Pancreas (tissue), 10 donors: ENCODE measurements around the gene TICAM2. TPM values are rescaled to one million over a fixed set of nuclear protein-coding genes. Genes with fewer than 3 reads are reported as not detected.

Experiments used
- ATAC-seq, 4 donors: fragments of 200-7000 bp; cut with Tn5 transposase; one replicate each; pipeline versions ENCODE4 v1.8.0 to v1.9.1; 2020; ENCODE audit warnings: mild to moderate bottlenecking in 4 of 4, moderate library complexity in 4 of 4
- DNase-seq, 6 donors: peaks; one replicate each; pipeline ENCODE4 v3.0.0-alpha.2; 2020
- FAIRE-seq: peaks from 2 replicates; lab custom pipeline; 2012; peaks lifted over from hg19 to GRCh38; lab: Jason Lieb, UNC
- H3K27ac ChIP-seq, 4 donors: fragments of 200-600 bp; sonication (generic); 1 replicate in 3 of 4; 2 replicates in 1 of 4; pipeline versions ENCODE4 v1.5.0 to v1.8.0; 2020
- H3K27me3 ChIP-seq, 4 donors: fragments of 200-600 bp; one replicate each; pipeline ENCODE4 v1.8.0; 2021
- H3K36me3 ChIP-seq, 3 donors: fragments of 200-600 bp; sonication (generic) in 1 of 3; one replicate each; pipeline versions ENCODE4 v1.5.0 to v1.8.0; 2020 to 2021
- H3K4me1 ChIP-seq, 3 donors: fragments of 200-600 bp; one replicate each; pipeline ENCODE4 v1.8.0; 2021
- H3K4me3 ChIP-seq, 4 donors: fragments of 200-600 bp; sonication (generic) in 2 of 4; one replicate each; pipeline versions ENCODE4 v1.5.0 to v1.8.0; 2020 to 2021
- H3K9me3 ChIP-seq, 4 donors: fragments of 200-600 bp; one replicate each; pipeline ENCODE4 v1.8.0; 2021
- CTCF ChIP-seq, 4 donors: fragments of 200-600 bp; sonication (generic) in 3 of 4; IDR thresholded peaks; one replicate each; pipeline versions ENCODE4 v1.5.0 to v1.8.0; 2021; ENCODE audit warnings: antibody characterized with exemption in 4 of 4
- WGBS, 2 donors: extraction: QIAGEN DNeasy Blood & Tissue Kit; methylation state at CpG; one replicate each; pipeline ENCODE4 v1.1.7; 2013; 5-methylcytosine and 5-hydroxymethylcytosine counted together
- intact Hi-C, 3 donors: fragments of 100-400 bp; cut with DNase I; formaldehyde crosslinking; loops; one replicate each; pipeline versions ENCODE4 v1.11.1 to v1.14.2; 2022
- polyA plus RNA-seq, 2 donors: library from polyadenylated mRNA; stranded (reverse); fragments of 200-250 nt; gene quantifications; one replicate each; pipeline ENCODE4 v1.2.3, GENCODE V29; 2013
- total RNA-seq, 6 donors: library from RNA; stranded (reverse); fragmentation: NEBNext Ultra II Directional in 4 of 6; extraction: Animal tissue kit (Norgen Biotek cat#: 25700) in 4 of 6; gene quantifications; one replicate each; pipeline versions ENCODE4 v1.2.1 to v1.2.4, GENCODE V29; 2021 to 2023
- donor health status: healthy with polysubstance abuse.
- donor health status: DM: no; HTN: no; CAD: no; lungs with moderate emphysema.
- donor health status: DM: no; HTN: no; CAD: no.
- donor health status: control.
- donor health status: control.
- donor health status: Bipolar disorder and iron deficiency.
- donor health status: DM: yes; HTN: yes; CAD: no.
- donor health status: DM: no; HTN: no; CAD: no.
- donor health status: DM: no; HTN: no; CAD: no.
- donor health status: DM: yes; HTN: yes; CAD: no.

Gene TICAM2
- total and polyA plus RNA-seq, 8 donors = 1.4 to 3.4 (median 2.0) TPM

- H3K4me1 ChIP-seq = peaks cover 16 to 29% (median 20%) of the 10 kb centered on the region in 3 donors
- H3K27ac ChIP-seq = peak overlapping the region; percentile 89 to 99 (median 97)
- no peaks in the 10 kb centered on the region for H3K27me3 ChIP-seq
- DNase-seq = peak in 2 of 6 donors; percentile 31 to 62
- no peaks in the 10 kb centered on the region for H3K36me3 ChIP-seq
- no peaks in the 10 kb centered on the region for H3K9me3 ChIP-seq
- H3K4me3 ChIP-seq = peak overlapping the region; percentile 61 to 73 (median 66)
- intact Hi-C loops = no loop called here
- FAIRE-seq = no peak
- 0 to 2% methylated on average over 15 of the region's 15 CpGs for WGBS, 2 donors
- no peak for TF ChIP-seq CTCF (IDR thresholded peaks at IDR 0.05)
- ATAC-seq = peak; percentile 25 to 58 (median 41)
These were observed 58.8 kb downstream of the TICAM2 start for GRCh38 chr5:115543365-115544042.

- no peak for FAIRE-seq
- Histone ChIP-seq H3K36me3 (no peaks in the 10 kb centered on the region), H3K27me3 (no peaks in the 10 kb centered on the region), H3K4me1 (peaks cover 16 to 29% (median 20%) of the 10 kb centered on the region in 3 donors), H3K4me3 (peak overlapping the region in 3 of 4 donors; percentile 66 to 73 (median 66)), H3K9me3 (no peaks in the 10 kb centered on the region), H3K27ac (peak overlapping the region; percentile 89 to 99 (median 97))
- 21 to 29% methylated on average over 10 of the region's 10 CpGs for WGBS, 2 donors
- peak in 2 of 6 donors; percentile 18 to 22 for DNase-seq
- intact Hi-C loops = no loop called here
- ATAC-seq = no peak
- TF ChIP-seq CTCF (IDR thresholded peaks at IDR 0.05) = no peak
These were observed 59.5 kb downstream of the TICAM2 start for GRCh38 chr5:115542651-115543364.

- Histone ChIP-seq H3K4me1 (peaks cover 16 to 36% (median 23%) of the 10 kb centered on the region in 3 donors), H3K9me3 (no peaks in the 10 kb centered on the region), H3K4me3 (peak overlapping the region; percentile 1 to 73 (median 66)), H3K27me3 (no peaks in the 10 kb centered on the region), H3K27ac (peak overlapping the region in 3 of 4 donors; percentile 1 to 99 (median 99)), H3K36me3 (no peaks in the 10 kb centered on the region)
- peak; percentile 61 for FAIRE-seq
- WGBS, 2 donors = 1 to 5% methylated on average over 2 of the region's 2 CpGs
- ATAC-seq = no peak
- no peak for TF ChIP-seq CTCF (IDR thresholded peaks at IDR 0.05)
- DNase-seq = no peak
- intact Hi-C loops = no loop called here
These were observed 60.2 kb downstream of the TICAM2 start for GRCh38 chr5:115542086-115542485.

- peak overlapping the region in 3 of 4 donors; percentile 1 to 99 (median 99) for H3K27ac ChIP-seq
- H3K9me3 ChIP-seq = no peaks in the 10 kb centered on the region
- FAIRE-seq (no peak), ATAC-seq (no peak), DNase-seq (no peak)
- TF ChIP-seq CTCF (IDR thresholded peaks at IDR 0.05) = no peak
- peaks cover 16 to 37% (median 28%) of the 10 kb centered on the region in 3 donors for H3K4me1 ChIP-seq
- intact Hi-C loops = no loop called here
- H3K27me3 ChIP-seq = no peaks in the 10 kb centered on the region
- H3K4me3 ChIP-seq = peak overlapping the region; percentile 1 to 73 (median 66)
- WGBS, 2 donors = 9 to 13% methylated on average over 2 of the region's 2 CpGs
- H3K36me3 ChIP-seq = no peaks in the 10 kb centered on the region
These were observed 60.7 kb downstream of the TICAM2 start for GRCh38 chr5:115541611-115542010.
